Gastroesophageal sphincter (tissue), 3 donors: Measurements from ENCODE around the gene PHLDB2.

Experiments used
- EP300 ChIP-seq: sonication (generic); formaldehyde crosslinking; IDR thresholded peaks from one replicate; pipeline ENCODE4 v1.6.1; 2017; ENCODE audit warnings: antibody characterized with exemption, mild to moderate bottlenecking
- POLR2A ChIP-seq, 2 donors: fragments of 450-650 bp; IDR thresholded peaks; one replicate each; pipeline ENCODE4 v1.6.1; 2017; ENCODE audit warnings: antibody characterized with exemption in 2 of 2, mild to moderate bottlenecking in 2 of 2, moderate library complexity in 1 of 2
- POLR2AphosphoS5 ChIP-seq: sonication (generic); formaldehyde crosslinking; IDR thresholded peaks from one replicate; pipeline ENCODE4 v1.6.1; 2017; ENCODE audit warnings: antibody characterized with exemption
- TF ChIP-seq, protein P1 (sequence below), 4 experiments: fragments of 200-600 bp in 2 of 4; fragments of 450-650 bp in 2 of 4; sonication (generic) in 1 of 4; IDR thresholded peaks; one replicate each; pipeline ENCODE4 v1.5.1; 2017 to 2019; ENCODE audit warnings: antibody characterized with exemption in 4 of 4, mild to moderate bottlenecking in 2 of 4, moderate library complexity in 2 of 4

DNA sequence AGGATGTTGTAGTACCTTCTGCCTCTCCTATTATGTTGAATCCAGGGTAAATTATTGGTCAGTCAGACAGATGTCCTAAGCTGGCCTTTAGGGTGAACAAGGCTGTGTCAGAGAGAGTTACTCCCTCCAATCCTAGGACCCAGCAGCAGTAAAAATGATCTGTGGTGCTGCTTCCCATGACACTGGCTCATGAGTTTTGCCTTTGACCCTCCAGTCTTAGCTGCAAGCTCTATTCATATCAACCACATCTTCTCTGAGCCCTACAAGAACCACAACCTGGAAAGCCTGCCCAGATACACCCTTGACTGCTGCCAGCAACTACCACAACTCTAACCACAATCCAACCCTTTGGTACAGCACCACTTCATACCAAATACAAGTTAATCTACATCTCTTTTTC lies 27.2 kb upstream of the PHLDB2 start:
- TF ChIP-seq POLR2A (IDR thresholded peaks at IDR 0.05) (no peak), POLR2AphosphoS5 (no peak), EP300 (no peak)
- TF ChIP-seq, protein P1, sequence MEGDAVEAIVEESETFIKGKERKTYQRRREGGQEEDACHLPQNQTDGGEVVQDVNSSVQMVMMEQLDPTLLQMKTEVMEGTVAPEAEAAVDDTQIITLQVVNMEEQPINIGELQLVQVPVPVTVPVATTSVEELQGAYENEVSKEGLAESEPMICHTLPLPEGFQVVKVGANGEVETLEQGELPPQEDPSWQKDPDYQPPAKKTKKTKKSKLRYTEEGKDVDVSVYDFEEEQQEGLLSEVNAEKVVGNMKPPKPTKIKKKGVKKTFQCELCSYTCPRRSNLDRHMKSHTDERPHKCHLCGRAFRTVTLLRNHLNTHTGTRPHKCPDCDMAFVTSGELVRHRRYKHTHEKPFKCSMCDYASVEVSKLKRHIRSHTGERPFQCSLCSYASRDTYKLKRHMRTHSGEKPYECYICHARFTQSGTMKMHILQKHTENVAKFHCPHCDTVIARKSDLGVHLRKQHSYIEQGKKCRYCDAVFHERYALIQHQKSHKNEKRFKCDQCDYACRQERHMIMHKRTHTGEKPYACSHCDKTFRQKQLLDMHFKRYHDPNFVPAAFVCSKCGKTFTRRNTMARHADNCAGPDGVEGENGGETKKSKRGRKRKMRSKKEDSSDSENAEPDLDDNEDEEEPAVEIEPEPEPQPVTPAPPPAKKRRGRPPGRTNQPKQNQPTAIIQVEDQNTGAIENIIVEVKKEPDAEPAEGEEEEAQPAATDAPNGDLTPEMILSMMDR (IDR thresholded peaks at IDR 0.05) = no peak
